GM21390 (cell line): ENCODE results near the gene ASB1.

ENCODE experiments used
- ATAC-seq: cut with Tn5 transposase; IDR thresholded peaks from one replicate; pipeline ENCODE4 v1.9.1; 2021; ENCODE audit not compliant: unreplicated experiment

Gene ASB1

GRCh38 chr2:238489896-238490295 is 63.2 kb downstream of the ASB1 start:
- no peak for ATAC-seq

GRCh38 chr2:238492840-238493239 is 66.1 kb downstream of the ASB1 start:
- ATAC-seq: no peak

DNA sequence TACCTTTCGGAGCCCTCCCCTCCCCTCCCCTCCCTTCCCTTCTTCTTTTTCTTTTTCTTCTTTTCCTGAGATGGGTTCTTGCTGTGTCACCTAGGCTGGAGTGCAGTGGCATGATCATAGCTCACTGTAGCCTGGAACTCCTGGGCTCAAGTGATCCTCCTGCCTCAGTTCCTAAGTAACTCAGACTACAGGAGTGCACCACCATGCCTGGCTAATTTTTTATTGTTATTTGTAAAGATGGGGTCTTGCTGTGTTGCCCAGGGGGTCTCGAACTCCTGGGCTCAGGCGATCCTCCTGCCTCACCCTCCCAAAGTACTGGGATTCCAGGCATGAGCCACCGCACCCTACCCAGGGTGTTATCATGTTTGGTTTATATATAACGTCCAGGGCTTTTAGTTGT is 66.7 kb downstream of the ASB1 start:
- ATAC-seq: no peak

GRCh38 chr2:238493880-238494572 is 67.3 kb downstream of the ASB1 start:
- ATAC-seq: no peak

DNA sequence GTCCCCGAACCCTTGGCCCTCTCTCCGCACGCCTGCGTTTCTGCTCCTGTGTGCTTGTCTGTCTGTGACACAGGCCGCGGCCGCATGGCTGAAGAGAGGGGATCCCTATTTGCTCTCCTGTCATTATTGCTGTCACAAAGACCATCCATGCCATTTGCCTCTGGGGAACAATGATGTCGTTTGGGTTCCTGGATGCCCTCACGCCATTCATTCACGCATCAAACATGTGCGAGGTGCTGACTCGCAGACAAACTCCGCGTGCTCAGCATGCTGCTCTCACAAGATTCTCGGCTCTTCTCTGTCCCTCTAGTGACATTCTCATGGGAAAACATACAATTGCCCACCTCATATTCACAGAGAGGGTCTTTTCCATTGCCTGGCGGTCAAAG is 67.8 kb downstream of the ASB1 start:
- no peak for ATAC-seq

DNA sequence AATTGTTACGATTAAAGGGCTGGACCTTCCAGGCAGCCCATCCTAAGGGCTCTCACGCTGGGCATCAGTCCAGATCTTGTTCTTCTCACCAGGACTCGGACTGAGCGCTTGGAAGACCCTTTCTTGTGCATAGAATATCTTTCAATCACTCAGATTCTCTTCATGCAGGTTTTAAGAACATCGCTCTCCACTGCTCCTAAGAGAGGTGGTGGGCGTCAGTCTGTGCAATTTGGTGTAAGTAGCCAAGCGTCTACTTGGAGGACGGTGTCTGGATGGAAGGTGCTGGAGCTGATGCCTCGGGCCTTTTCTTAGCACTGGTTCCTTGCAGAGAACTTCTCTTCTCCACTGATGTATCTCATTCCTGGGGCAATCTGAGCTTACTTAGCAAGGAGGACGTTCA is 68.7 kb downstream of the ASB1 start:
- no peak for ATAC-seq

DNA sequence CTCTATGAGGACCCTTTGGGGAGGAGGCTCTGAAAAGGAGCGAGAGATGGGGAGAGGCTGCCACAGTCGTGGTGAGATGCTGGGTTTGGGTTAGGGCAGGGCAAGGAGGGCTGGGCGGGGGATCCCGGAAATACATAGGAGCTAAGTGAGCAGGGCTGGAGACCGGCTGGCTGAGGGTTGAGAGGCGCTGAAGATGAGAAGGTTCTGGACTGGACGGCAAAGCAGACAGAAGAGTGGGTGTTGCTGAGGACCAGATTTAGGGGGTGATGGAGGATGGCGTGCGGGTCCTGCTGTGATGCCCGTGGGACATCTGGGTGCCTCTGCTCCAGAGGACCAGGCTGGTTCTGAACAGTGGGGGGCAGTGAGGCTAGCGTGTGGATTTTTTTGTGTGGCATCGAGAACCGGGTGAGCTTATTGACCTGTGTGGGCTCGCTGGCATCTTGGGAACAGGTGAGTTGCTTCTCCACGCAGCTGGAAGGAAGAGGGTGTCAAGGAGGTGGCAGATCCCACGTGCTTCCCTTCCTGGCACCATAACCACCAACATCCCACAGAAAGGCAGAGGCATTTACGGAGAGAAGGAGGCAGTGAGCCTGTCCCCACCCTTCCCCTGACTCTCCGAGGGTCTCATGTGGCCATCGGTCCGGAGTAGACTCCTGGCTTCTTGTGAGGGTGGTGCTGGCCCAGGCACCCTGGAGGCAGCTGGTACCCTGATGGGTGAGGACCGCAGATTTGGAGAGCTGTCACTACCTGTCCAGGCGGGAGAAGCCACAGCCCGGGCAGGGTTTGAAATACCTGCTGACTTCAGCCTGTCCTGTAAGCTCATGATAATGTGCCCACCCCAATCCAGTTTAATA is 70.3 kb downstream of the ASB1 start:
- ATAC-seq: no peak

DNA sequence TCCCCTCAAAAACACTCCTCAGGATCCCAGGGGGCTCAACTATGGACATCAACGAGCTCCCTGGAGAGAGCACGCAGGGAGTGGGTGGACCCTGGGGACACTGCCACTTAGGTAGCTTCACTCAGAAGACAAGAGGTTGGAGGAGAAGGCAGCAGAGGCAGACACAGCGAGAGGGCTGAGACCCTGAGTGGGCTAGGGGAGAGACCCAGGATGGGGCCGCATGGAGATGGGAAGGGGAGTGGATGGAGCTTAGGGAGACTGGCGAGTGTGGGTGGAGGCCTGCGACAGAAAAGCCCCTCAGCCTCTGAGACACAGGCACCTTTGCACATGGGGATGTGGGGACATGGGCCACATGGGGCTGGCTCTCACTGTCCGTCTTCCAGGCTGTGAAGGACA is 70.9 kb downstream of the ASB1 start:
- ATAC-seq: no peak

DNA sequence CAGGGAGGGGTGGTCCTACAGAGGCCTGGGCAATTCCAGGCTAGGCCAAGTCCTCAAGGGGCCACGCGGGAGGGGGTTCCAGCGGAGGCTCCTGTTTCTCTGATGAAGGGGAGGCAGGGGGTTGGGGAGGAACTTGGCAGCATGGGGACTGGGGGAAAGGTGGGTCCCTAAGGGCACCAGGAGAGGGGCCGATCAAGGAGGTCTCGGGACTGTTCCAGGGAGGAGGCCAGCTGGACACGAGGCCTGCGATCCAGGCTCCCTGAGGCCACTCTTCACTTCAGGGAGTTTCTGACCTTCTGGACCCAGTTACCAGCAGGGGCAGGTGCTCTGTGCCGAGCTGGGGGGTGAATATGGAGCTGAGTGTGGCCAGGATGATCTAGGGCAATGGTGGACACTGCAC is 71.5 kb downstream of the ASB1 start:
- no peak for ATAC-seq

- no peak for ATAC-seq
These were observed 72.1 kb downstream of the ASB1 start for GRCh38 chr2:238498691-238499295.

DNA sequence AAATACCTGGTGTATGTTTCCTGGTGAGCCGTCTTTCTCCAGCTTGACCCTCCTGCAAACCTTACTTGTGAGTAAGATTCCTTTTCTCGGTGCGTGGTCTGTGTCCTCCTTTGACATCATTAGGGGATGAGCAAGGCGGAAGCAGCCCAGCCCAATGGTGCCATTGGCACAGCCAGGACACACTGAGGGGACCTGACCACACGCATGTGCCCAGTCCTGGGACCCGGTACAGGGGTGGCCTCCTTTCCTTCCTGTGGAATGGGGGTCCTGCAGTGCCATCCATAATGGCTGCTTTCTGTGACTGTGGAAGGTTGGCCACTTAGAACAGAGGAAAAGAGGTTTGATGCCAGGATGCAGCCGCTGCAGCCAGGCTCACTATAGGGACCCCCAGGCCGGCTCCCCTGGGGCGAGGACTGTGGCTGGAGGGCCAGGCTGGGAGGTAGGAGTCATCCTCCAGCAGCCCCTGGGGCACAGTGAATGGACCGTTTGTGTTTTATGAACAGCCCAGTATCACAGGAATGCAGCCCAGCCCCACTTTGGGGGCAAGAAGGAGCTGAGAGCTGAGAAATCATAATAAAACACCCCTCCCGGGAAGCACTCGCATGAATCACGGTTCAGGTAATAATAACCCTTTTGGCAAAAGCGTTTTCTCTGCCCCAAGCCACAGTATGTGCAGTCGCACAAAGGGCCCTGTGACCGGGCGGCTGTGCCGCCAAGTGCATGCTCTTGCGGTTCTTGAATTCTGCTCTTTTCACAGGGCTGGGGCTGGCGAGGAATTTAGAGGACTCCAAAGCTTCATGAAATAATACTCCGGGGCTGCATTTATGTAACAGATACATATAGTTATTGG is 73.2 kb downstream of the ASB1 start:
- no peak for ATAC-seq

DNA sequence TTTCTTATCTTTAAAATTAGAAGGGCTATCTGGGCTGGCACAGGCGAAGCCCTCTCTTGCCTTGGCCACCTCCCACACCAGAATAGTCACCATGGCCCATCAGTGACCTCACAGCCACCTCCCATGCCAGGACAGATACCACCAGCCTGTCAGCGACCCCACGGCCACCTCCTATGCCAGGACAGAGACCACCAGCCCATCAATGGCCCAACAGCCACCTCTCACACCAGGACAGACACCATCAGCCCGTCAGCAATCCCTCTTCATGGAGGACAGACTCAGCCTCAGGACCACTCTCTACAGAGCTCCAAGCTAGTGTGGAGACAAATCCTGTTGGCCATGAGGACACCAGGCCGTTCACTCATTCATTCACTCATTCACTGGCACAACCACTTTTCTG is 74.6 kb downstream of the ASB1 start:
- ATAC-seq: no peak
